MM.1S (cell line): ENCODE measurements around the gene UBL5.

Experiments used
- DNase-seq: peaks from one replicate; pipeline ENCODE4 v3.0.0-alpha.2; 2015
- H2AFZ ChIP-seq: fragments of 300-600 bp; sonication (generic); 2 replicates; pipeline ENCODE4 v1.6.0; 2016; ENCODE audit warnings: antibody characterized with exemption, low read length
- H3F3A ChIP-seq: fragments of 300-600 bp; sonication (generic); 2 replicates; pipeline ENCODE4 v1.6.1; 2016; ENCODE audit warnings: mild to moderate bottlenecking, antibody characterized with exemption, low read length, moderate library complexity, mixed read lengths; ENCODE audit not compliant: insufficient read depth
- H3K27ac ChIP-seq: fragments of 300-600 bp; sonication (generic); 2 replicates; pipeline ENCODE4 v1.5.1; 2016; ENCODE audit warnings: mild to moderate bottlenecking, low read length
- H3K27me3 ChIP-seq: fragments of 300-600 bp; sonication (generic); replicated peaks from 2 replicates; pipeline ENCODE4 v1.6.0; 2016; ENCODE audit warnings: low read length; ENCODE audit not compliant: insufficient read depth
- H3K36me3 ChIP-seq: fragments of 300-600 bp; sonication (generic); replicated peaks from 2 replicates; pipeline ENCODE4 v1.6.1; 2016; ENCODE audit warnings: mild to moderate bottlenecking, low read length, mixed read lengths; ENCODE audit not compliant: insufficient read depth
- H3K4me1 ChIP-seq: fragments of 300-600 bp; sonication (generic); 2 replicates; pipeline ENCODE4 v1.6.1; 2016; ENCODE audit warnings: low read length, mixed read lengths
- H3K4me2 ChIP-seq: fragments of 300-600 bp; sonication (generic); 2 replicates; pipeline ENCODE4 v1.6.0; 2016; ENCODE audit warnings: low read depth, low read length
- H3K4me3 ChIP-seq: fragments of 300-600 bp; sonication (generic); 2 replicates; pipeline ENCODE4 v1.5.1; 2016; ENCODE audit warnings: low read length, mixed read lengths
- H3K79me2 ChIP-seq: fragments of 300-600 bp; sonication (generic); 2 replicates; pipeline ENCODE4 v1.6.1; 2016; ENCODE audit warnings: mixed run types, low read length, mixed read lengths
- H3K9ac ChIP-seq: fragments of 300-600 bp; sonication (generic); 2 replicates; pipeline ENCODE4 v1.6.1; 2016; ENCODE audit warnings: low read length, mixed read lengths
- H3K9me2 ChIP-seq: fragments of 300-600 bp; sonication (generic); replicated peaks from 2 replicates; pipeline ENCODE4 v1.6.1; 2016; ENCODE audit warnings: mild to moderate bottlenecking, low read length, mixed read lengths; ENCODE audit not compliant: insufficient read depth
- H3K9me3 ChIP-seq: fragments of 300-600 bp; sonication (generic); replicated peaks from 2 replicates; pipeline ENCODE4 v1.6.1; 2016; ENCODE audit warnings: mild to moderate bottlenecking, low read length, mixed read lengths; ENCODE audit not compliant: insufficient read depth
- H4K20me1 ChIP-seq: fragments of 300-600 bp; sonication (generic); 2 replicates; pipeline ENCODE4 v1.6.1; 2016; ENCODE audit warnings: mild to moderate bottlenecking, low read length, moderate library complexity, mixed read lengths; ENCODE audit not compliant: insufficient read depth
- CTCF ChIP-seq: fragments of 300-600 bp; sonication (generic); IDR thresholded peaks from 2 replicates; pipeline ENCODE4 v1.5.1; 2016; ENCODE audit warnings: antibody characterized with exemption, low read length, mixed read lengths
- EZH2 ChIP-seq: fragments of 300-600 bp; sonication (generic); optimal IDR thresholded peaks from 2 replicates; pipeline ENCODE3; 2017; ENCODE audit warnings: low read depth, mild to moderate bottlenecking, antibody characterized with exemption, low read length, mixed read lengths
- EZH2phosphoT487 ChIP-seq: fragments of 300-600 bp; sonication (generic); IDR thresholded peaks from 2 replicates; pipeline ENCODE4 v1.6.1; 2018; ENCODE audit warnings: antibody characterized with exemption, low read length

Gene UBL5

DNA sequence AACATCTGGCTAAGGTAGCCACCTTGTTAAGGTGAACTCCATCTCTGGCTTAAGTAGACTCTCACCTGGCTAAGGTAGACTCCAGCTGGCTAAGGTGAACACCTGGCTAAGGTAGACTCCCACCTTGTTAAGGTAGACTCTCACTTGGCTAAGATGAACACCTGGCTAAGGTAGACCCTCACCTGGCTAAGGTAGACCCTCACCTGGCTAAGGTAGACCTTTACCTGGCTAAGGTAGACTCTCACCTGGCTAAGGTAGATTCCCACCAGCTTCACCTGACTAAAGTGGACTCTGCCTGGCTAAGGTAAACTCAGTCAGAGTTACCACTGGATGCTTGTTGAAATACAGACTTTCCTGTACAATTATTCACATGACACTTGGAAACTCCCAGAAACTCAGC, 31.0 kb downstream of the UBL5 start:
- no peaks in the 10 kb centered on the region for H3K27me3 ChIP-seq
- no peaks in the 10 kb centered on the region for H3K79me2 ChIP-seq
- no peak for DNase-seq
- no peak overlapping the region for H2AFZ ChIP-seq
- H3K9me3 ChIP-seq = no peaks in the 10 kb centered on the region
- H4K20me1 ChIP-seq = no peaks in the 10 kb centered on the region
- H3K4me3 ChIP-seq = no peak overlapping the region
- H3K36me3 ChIP-seq = no peaks in the 10 kb centered on the region
- H3K4me1 ChIP-seq = no peaks in the 10 kb centered on the region
- H3K4me2 ChIP-seq = no peak overlapping the region
- H3K27ac ChIP-seq = no peak overlapping the region
- TF ChIP-seq EZH2phosphoT487 = no peak
- TF ChIP-seq CTCF = no peak
- no peak for TF ChIP-seq EZH2
- no peaks in the 10 kb centered on the region for H3F3A ChIP-seq
- H3K9ac ChIP-seq = no peak overlapping the region
- no peaks in the 10 kb centered on the region for H3K9me2 ChIP-seq

DNA sequence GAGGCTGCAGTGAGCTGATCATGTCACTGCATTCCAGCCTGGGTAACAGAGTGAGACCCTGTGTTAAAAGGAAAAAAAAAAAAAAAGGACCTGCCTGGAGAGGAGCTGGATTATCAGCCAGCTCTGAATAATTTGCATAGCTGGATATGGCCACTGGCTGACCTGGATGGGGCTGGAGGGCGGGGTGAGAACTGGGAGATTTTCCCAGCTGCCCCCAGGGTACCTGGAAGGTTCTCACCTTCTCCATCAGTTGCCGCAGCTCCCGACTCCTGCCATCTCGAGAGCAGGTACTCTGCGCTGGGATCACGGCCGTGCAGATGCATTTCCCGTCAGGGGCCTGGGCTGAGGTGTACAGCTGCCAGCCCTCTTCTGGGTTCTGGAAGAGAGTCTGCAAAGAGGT, 32.7 kb downstream of the UBL5 start:
- H3K9me2 ChIP-seq = no peaks in the 10 kb centered on the region
- no peaks in the 10 kb centered on the region for H3K27me3 ChIP-seq

DNA sequence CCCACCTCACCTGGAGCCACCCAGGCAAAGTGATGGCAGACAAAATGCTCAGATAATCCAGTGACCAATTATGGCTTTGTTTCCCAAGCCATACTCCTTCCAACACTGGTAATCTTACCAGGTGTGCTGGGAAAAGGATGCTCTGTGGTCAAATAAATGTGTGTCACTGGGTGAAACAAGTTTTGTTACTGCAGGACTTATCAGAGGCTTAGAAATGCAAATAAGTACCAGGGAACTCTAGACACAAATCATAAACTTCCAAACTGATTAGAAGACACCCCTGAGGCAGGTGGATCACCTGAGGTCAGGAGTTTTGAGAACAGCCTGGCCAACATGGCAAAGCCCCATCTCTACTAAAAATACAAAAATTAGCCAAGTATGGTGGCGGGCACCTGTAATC, 33.8 kb downstream of the UBL5 start:
- H2AFZ ChIP-seq = no peak overlapping the region
- no peak overlapping the region for H3K9ac ChIP-seq
- no peak for TF ChIP-seq CTCF
- no peak for TF ChIP-seq EZH2phosphoT487
- no peak for TF ChIP-seq EZH2
- no peaks in the 10 kb centered on the region for H3K36me3 ChIP-seq
- H3K4me1 ChIP-seq = peaks cover 9% of the 10 kb centered on the region
- peaks cover 5% of the 10 kb centered on the region; the same call in 1 of the 2 replicates for H3F3A ChIP-seq
- H3K4me3 ChIP-seq = no peak overlapping the region
- H3K4me2 ChIP-seq = no peak overlapping the region
- no peaks in the 10 kb centered on the region for H3K9me3 ChIP-seq
- no peaks in the 10 kb centered on the region for H4K20me1 ChIP-seq
- DNase-seq = no peak
- no peak overlapping the region for H3K27ac ChIP-seq
- H3K79me2 ChIP-seq = no peaks in the 10 kb centered on the region
- no peaks in the 10 kb centered on the region for H3K27me3 ChIP-seq
- no peaks in the 10 kb centered on the region for H3K9me2 ChIP-seq

More for the DNA sequence above, 32.7 kb downstream of the UBL5 start:
- no peaks in the 10 kb centered on the region for H3K4me1 ChIP-seq
- H3K4me2 ChIP-seq = no peak overlapping the region
- no peak overlapping the region for H3K27ac ChIP-seq
- H4K20me1 ChIP-seq = no peaks in the 10 kb centered on the region
- no peak overlapping the region for H3K4me3 ChIP-seq
- DNase-seq = no peak
- H2AFZ ChIP-seq = no peak overlapping the region
- H3K9ac ChIP-seq = no peak overlapping the region
- H3K79me2 ChIP-seq = no peaks in the 10 kb centered on the region
- H3K9me3 ChIP-seq = no peaks in the 10 kb centered on the region
- H3F3A ChIP-seq = no peaks in the 10 kb centered on the region
- no peak for TF ChIP-seq EZH2phosphoT487
- H3K36me3 ChIP-seq = no peaks in the 10 kb centered on the region

DNA sequence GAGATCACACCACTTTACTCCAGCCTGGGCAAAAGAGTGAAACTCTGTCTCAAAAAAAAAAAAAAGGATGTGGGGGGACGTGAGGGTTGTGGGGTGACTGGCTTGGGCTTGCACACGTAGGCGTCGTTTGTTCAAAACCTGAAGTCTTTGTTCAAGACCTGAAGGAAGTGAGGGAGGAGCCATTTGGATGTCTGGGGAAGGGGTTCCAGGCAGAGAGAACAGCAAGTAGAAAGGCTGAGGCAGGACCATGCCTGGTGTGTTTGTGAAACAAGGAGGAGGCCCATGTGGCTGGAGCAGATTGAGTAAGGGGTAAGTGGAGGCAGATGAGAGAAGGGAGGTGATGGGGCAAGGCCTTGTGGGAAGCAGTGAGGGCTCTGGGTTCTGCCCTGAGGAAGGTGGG, 35.2 kb downstream of the UBL5 start:
- H3K4me1 ChIP-seq = peaks cover 13% of the 10 kb centered on the region
- no peaks in the 10 kb centered on the region for H3K36me3 ChIP-seq
- H2AFZ ChIP-seq = no peak overlapping the region
- H3K9me3 ChIP-seq = no peaks in the 10 kb centered on the region
- peaks cover 5% of the 10 kb centered on the region; the same call in 1 of the 2 replicates for H3F3A ChIP-seq
- no peak overlapping the region for H3K4me2 ChIP-seq
- TF ChIP-seq CTCF (no peak), EZH2phosphoT487 (no peak), EZH2 (no peak)
- no peaks in the 10 kb centered on the region for H3K79me2 ChIP-seq
- DNase-seq = no peak
- H3K9me2 ChIP-seq = no peaks in the 10 kb centered on the region
- H3K27ac ChIP-seq = no peak overlapping the region
- no peaks in the 10 kb centered on the region for H4K20me1 ChIP-seq
- H3K9ac ChIP-seq = no peak overlapping the region
- no peaks in the 10 kb centered on the region for H3K27me3 ChIP-seq
- H3K4me3 ChIP-seq = no peak overlapping the region
